OCI-LY3 (cell line): ENCODE results near the gene ASCC1.

ENCODE experiments used
- H2AFZ ChIP-seq: fragments of 200-600, 300-600 bp; shearing (Covaris generic); 2 replicates; pipeline ENCODE4 v1.6.0; 2014; ENCODE audit warnings: antibody characterized with exemption, low read depth, low read length
- H3K27ac ChIP-seq: fragments of 200-600, 300-600 bp; sonication (generic); 2 replicates; pipeline ENCODE4 v1.5.1; 2014; ENCODE audit warnings: mild to moderate bottlenecking, low read length, moderate library complexity, mixed read lengths
- H3K27me3 ChIP-seq: fragments of 200-600, 300-600 bp; sonication (generic); 2 replicates; pipeline ENCODE4 v1.6.1; 2014; ENCODE audit warnings: low read depth, low read length, mixed read lengths
- H3K36me3 ChIP-seq: fragments of 200-600, 300-600 bp; sonication (generic); replicated peaks from 2 replicates; pipeline ENCODE3; 2014; ENCODE audit warnings: low read depth, low read length, mixed read lengths
- H3K4me1 ChIP-seq: fragments of 300-600, 200-600 bp; sonication (generic); 2 replicates; pipeline ENCODE4 v1.6.1; 2014; ENCODE audit warnings: low read length, mixed read lengths
- H3K4me2 ChIP-seq: fragments of 200-600, 300-600 bp; sonication (generic); 2 replicates; pipeline ENCODE4 v1.6.1; 2014; ENCODE audit warnings: low read length, mixed read lengths
- H3K4me3 ChIP-seq: fragments of 300-600, 200-600 bp; sonication (generic); 2 replicates; pipeline ENCODE4 v1.5.1; 2014; ENCODE audit warnings: antibody characterized with exemption, mild to moderate bottlenecking, low read length, moderate library complexity
- H3K79me2 ChIP-seq: fragments of 300-600, 200-600 bp; shearing (Covaris generic); 2 replicates; pipeline ENCODE4 v1.6.1; 2014; ENCODE audit warnings: mild to moderate bottlenecking, low read length, mixed read lengths
- H3K9ac ChIP-seq: fragments of 300-600, 200-600 bp; shearing (Covaris generic); 2 replicates; pipeline ENCODE4 v1.6.0; 2014; ENCODE audit warnings: mild to moderate bottlenecking, low read length, moderate library complexity
- H3K9me3 ChIP-seq: fragments of 200-600, 300-600 bp; shearing (Covaris generic); 2 replicates; pipeline ENCODE4 v1.6.1; 2014; ENCODE audit warnings: low read length, mixed read lengths; ENCODE audit not compliant: insufficient read depth
- H4K20me1 ChIP-seq: fragments of 200-600, 300-600 bp; sonication (generic); 2 replicates; pipeline ENCODE4 v1.6.1; 2016; ENCODE audit warnings: low read length, mixed read lengths; ENCODE audit not compliant: insufficient read depth
- EZH2phosphoT487 ChIP-seq: fragments of 200-600 bp; shearing (Covaris generic); IDR thresholded peaks from 2 replicates; pipeline ENCODE4 v1.6.1; 2018; ENCODE audit warnings: antibody characterized with exemption, mixed run types, low read depth
- TF ChIP-seq, protein P1 (sequence below): fragments of 200-600, 300-600 bp; sonication (generic); IDR thresholded peaks from 2 replicates; pipeline ENCODE4 v1.5.1; 2014; ENCODE audit warnings: antibody characterized with exemption, low read length, low read depth

Gene ASCC1

DNA sequence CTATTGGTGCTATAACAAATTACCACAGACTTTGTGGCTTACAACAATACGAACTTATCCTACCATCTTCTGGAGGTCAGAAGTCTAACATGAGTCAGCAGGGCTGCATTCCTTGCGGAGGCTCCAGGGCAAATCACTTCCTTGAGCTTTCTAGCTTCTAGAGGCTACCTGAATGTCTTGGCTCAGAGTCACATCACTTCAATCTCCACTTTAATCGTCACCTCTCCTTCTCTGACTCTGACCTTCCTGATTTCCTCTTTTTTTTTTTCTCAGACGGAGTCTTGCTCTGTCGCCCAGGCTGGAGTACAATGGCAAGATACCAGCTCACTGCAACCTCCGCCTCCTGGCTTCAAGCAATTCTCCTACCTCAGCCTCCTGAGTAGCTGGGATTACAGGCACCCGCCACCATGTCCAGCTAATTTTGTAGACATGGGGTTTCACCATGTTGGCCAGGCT lies 44.9 kb downstream of the ASCC1 start:
- Histone ChIP-seq H3K27ac (no peak overlapping the region), H3K79me2 (no peaks in the 10 kb centered on the region), H3K4me2 (no peak overlapping the region), H3K27me3 (no peaks in the 10 kb centered on the region), H2AFZ (no peak overlapping the region), H3K4me3 (no peak overlapping the region), H4K20me1 (no peaks in the 10 kb centered on the region), H3K9ac (no peak overlapping the region), H3K36me3 (no peaks in the 10 kb centered on the region), H3K4me1 (peaks cover 29% of the 10 kb centered on the region), H3K9me3 (no peaks in the 10 kb centered on the region)
- TF ChIP-seq EZH2phosphoT487: no peak
- TF ChIP-seq, protein P1, sequence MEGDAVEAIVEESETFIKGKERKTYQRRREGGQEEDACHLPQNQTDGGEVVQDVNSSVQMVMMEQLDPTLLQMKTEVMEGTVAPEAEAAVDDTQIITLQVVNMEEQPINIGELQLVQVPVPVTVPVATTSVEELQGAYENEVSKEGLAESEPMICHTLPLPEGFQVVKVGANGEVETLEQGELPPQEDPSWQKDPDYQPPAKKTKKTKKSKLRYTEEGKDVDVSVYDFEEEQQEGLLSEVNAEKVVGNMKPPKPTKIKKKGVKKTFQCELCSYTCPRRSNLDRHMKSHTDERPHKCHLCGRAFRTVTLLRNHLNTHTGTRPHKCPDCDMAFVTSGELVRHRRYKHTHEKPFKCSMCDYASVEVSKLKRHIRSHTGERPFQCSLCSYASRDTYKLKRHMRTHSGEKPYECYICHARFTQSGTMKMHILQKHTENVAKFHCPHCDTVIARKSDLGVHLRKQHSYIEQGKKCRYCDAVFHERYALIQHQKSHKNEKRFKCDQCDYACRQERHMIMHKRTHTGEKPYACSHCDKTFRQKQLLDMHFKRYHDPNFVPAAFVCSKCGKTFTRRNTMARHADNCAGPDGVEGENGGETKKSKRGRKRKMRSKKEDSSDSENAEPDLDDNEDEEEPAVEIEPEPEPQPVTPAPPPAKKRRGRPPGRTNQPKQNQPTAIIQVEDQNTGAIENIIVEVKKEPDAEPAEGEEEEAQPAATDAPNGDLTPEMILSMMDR: no peak

DNA sequence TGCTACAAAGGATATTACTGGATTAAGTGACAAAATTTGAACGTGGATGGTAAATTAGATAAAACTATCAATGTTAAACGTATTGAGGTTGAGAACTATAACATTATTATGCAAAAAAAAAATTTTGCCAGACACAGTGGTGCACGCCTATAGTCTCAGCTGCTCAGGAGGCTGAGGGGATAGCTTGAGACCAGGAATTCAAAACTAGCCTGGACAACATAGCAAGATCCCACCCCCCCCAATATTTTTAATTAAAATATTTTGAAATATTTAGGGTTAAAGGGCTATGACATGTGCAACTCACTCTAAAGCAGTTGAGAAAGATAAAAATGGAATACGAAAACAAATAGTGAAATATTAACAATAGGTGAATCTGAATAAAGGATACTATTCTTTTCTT lies 45.3 kb downstream of the ASCC1 start:
- Histone ChIP-seq H3K4me3 (no peak overlapping the region), H4K20me1 (no peaks in the 10 kb centered on the region), H3K9me3 (no peaks in the 10 kb centered on the region), H3K9ac (no peak overlapping the region), H3K27me3 (no peaks in the 10 kb centered on the region), H3K4me2 (no peak overlapping the region), H3K79me2 (no peaks in the 10 kb centered on the region), H3K36me3 (no peaks in the 10 kb centered on the region), H3K4me1 (peaks cover 28% of the 10 kb centered on the region), H3K27ac (no peak overlapping the region), H2AFZ (no peak overlapping the region)
- TF ChIP-seq, protein P1: no peak
- TF ChIP-seq EZH2phosphoT487: no peak

DNA sequence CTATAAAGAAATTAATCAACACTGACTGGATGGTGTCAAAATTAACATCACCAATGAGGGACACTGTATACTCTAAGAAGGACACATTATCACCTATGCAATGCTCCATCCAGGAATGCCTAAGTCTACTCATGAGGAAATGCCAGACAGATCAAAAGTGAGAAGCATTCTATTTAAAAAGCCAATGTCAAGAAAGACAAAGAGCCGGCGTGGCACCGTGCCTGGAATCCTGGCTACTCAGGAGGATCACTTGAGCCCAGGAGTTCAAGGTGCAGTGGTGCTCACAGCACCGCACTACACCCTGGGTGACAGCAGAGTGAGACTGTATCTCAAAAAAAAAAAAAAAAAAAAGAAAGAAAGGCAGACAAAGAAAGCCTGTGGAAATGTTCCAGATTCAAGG lies 45.8 kb downstream of the ASCC1 start:
- Histone ChIP-seq H3K36me3 (no peaks in the 10 kb centered on the region), H4K20me1 (no peaks in the 10 kb centered on the region), H3K4me3 (no peak overlapping the region), H3K27me3 (no peaks in the 10 kb centered on the region), H3K9ac (no peak overlapping the region), H3K27ac (no peak overlapping the region), H3K9me3 (no peaks in the 10 kb centered on the region), H2AFZ (no peak overlapping the region), H3K4me2 (no peak overlapping the region), H3K79me2 (no peaks in the 10 kb centered on the region), H3K4me1 (peaks cover 23% of the 10 kb centered on the region)
- no peak for TF ChIP-seq EZH2phosphoT487
- TF ChIP-seq, protein P1: no peak

DNA sequence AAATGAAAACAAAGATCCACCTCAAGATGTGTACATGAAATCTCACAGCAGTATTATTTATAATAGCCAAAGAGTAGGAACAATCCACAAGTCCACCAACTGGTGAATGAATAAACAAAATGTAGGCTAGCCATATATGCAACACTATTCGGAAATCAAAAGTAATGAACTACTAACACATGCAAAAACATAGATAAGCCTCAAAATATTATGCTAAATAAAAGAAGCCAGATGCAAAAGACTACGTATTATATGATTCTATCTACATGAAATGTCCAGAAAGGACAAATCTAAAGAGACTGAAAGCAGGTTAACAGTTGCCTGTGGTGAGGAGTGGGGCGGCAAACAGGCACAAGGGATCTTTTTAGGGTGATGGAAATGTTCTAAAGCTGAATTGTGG lies 49.0 kb downstream of the ASCC1 start:
- no peaks in the 10 kb centered on the region for H4K20me1 ChIP-seq
- H3K27ac ChIP-seq: no peak overlapping the region
- H3K9me3 ChIP-seq: no peaks in the 10 kb centered on the region
- no peak overlapping the region for H3K9ac ChIP-seq
- H3K27me3 ChIP-seq: no peaks in the 10 kb centered on the region
- no peak overlapping the region for H3K4me3 ChIP-seq
- H3K4me2 ChIP-seq: no peak overlapping the region
- H2AFZ ChIP-seq: no peak overlapping the region
- H3K79me2 ChIP-seq: no peaks in the 10 kb centered on the region
- TF ChIP-seq, protein P1: no peak
- no peak for TF ChIP-seq EZH2phosphoT487
- H3K4me1 ChIP-seq: peaks cover 14% of the 10 kb centered on the region
- H3K36me3 ChIP-seq: no peaks in the 10 kb centered on the region
